ENCODE data around the gene ASTL. TPM values are rescaled to one million over a fixed set of nuclear protein-coding genes. Genes with fewer than 3 reads are reported as not detected.
"Not testable (repeated sequence)": the region's sequence is repeated elsewhere in the genome, so short reads cannot be mapped to it uniquely, and the experiment has no call there.

ASTL gene
- total and polyA plus RNA-seq, 8 donors: 0.08 TPM; not detected in 7

GRCh38 chr2:96088340-96089335, 49.7 kb downstream of the ASTL start:
- Histone ChIP-seq H3K4me1 (peaks cover 29 to 36% (median 35%) of the 10 kb centered on the region in 4 donors), H3K27me3 (no peaks in the 10 kb centered on the region), H3K36me3 (no peaks in the 10 kb centered on the region), H3K4me3 (no peak overlapping the region), H3K9me3 (no peaks in the 10 kb centered on the region), H3K27ac (no peak overlapping the region)
- intact Hi-C loops (cut with DNase I; ENCODE audit: low total_unique reads): no loop called here
- TF ChIP-seq POLR2AphosphoS5 (IDR thresholded peaks at IDR 0.05) (no peak), EP300 (IDR thresholded peaks at IDR 0.05) (no peak), CTCF (IDR thresholded peaks at IDR 0.05) (no peak), POLR2A (IDR thresholded peaks at IDR 0.05) (no peak)
- peak in 1 of 2 donors; percentile 23 for DNase-seq
- 77 to 81% (median 79%) methylated on average over 9 to 19 of the region's 19 CpGs for WGBS, 5 donors

GRCh38 chr2:96087130-96087529, 51.2 kb downstream of the ASTL start:
- intact Hi-C loops (cut with DNase I; ENCODE audit: low total_unique reads): no loop called here
- 64 to 74% (median 70%) methylated on average over 2 of the region's 2 CpGs for WGBS, 5 donors
- no peak overlapping the region for H3K27ac ChIP-seq
- H3K36me3 ChIP-seq: no peaks in the 10 kb centered on the region
- peaks cover 0 to 4% (median 0%) of the 10 kb centered on the region in 3 donors for H3K27me3 ChIP-seq
- TF ChIP-seq CTCF (IDR thresholded peaks at IDR 0.05): no peak
- TF ChIP-seq POLR2AphosphoS5 (IDR thresholded peaks at IDR 0.05): no peak
- TF ChIP-seq POLR2A (IDR thresholded peaks at IDR 0.05): no peak
- no peak for TF ChIP-seq EP300 (IDR thresholded peaks at IDR 0.05)
- H3K9me3 ChIP-seq: no peaks in the 10 kb centered on the region
- DNase-seq: no peak
- peaks cover 25 to 31% (median 30%) of the 10 kb centered on the region in 4 donors for H3K4me1 ChIP-seq
- H3K4me3 ChIP-seq: no peak overlapping the region

- Histone ChIP-seq H3K27ac (no peak overlapping the region), H3K27me3 (peaks cover 0 to 4% (median 0%) of the 10 kb centered on the region in 3 donors), H3K4me3 (no peak overlapping the region), H3K9me3 (no peaks in the 10 kb centered on the region), H3K36me3 (no peaks in the 10 kb centered on the region), H3K4me1 (peaks cover 15 to 17% (median 17%) of the 10 kb centered on the region in 4 donors)
- TF ChIP-seq POLR2A (IDR thresholded peaks at IDR 0.05): no peak
- no peak for TF ChIP-seq POLR2AphosphoS5 (IDR thresholded peaks at IDR 0.05)
- TF ChIP-seq EP300 (IDR thresholded peaks at IDR 0.05): no peak
- TF ChIP-seq CTCF (IDR thresholded peaks at IDR 0.05): no peak
- WGBS, 5 donors: 90 to 98% (median 93%) methylated on average over 10 to 12 of the region's 12 CpGs
- intact Hi-C loops (cut with DNase I; ENCODE audit: low total_unique reads): no loop called here
- no peak for DNase-seq
Measured at GRCh38 chr2:96085541-96086355, 52.6 kb downstream of the ASTL start.

GRCh38 chr2:96084858-96085518, 53.3 kb downstream of the ASTL start:
- H3K36me3 ChIP-seq; H3K4me1 ChIP-seq; intact Hi-C loops (cut with DNase I; ENCODE audit: low total_unique reads); H3K4me3 ChIP-seq; DNase-seq; H3K27ac ChIP-seq; H3K9me3 ChIP-seq; H3K27me3 ChIP-seq: not testable (repeated sequence)
- 47 to 78% (median 62%) methylated on average over 5 to 7 of the region's 7 CpGs for WGBS, 5 donors
